PC-9 (cell line): ENCODE results near the gene PQBP1. TPM values are rescaled to one million over a fixed set of nuclear protein-coding genes. Genes with fewer than 3 reads are reported as not detected.

ENCODE experiments used
- BruUV-seq: library from RNA; stranded (reverse); fragments of 400-500 nt; replicated peaks from 2 replicates; lab custom pipeline; 2021; lab: Mats Ljungman, UMichigan
- CTCF ChIA-PET: fragments of 300-600 bp; sonication (Branson Sonifier 250); formaldehyde crosslinking; loops from one replicate; lab custom pipeline; 2022; ENCODE audit warnings: antibody characterized with exemption; lab: Charles Lee
- POLR2A ChIA-PET: fragments of 300-600 bp; sonication (Branson Sonifier 250); formaldehyde crosslinking; loops from one replicate; lab custom pipeline; 2022; ENCODE audit warnings: antibody characterized with exemption; ENCODE audit not compliant: unreplicated experiment; lab: Charles Lee
- DNase-seq, 2 experiments: peaks; one replicate each; pipeline versions ENCODE4 v3.0.0 to v3.0.0-alpha.2; 2015 to 2022; ENCODE audit warnings: mixed read lengths in 1 of 2
- H2AFZ ChIP-seq: fragments of 200-600 bp; sonication (generic); 2 replicates; pipeline ENCODE4 v1.8.1; 2017; ENCODE audit warnings: antibody characterized with exemption
- H3F3A ChIP-seq: fragments of 200-600 bp; sonication (generic); 2 replicates; pipeline ENCODE4 v1.8.1; 2017; ENCODE audit warnings: antibody characterized with exemption, mild to moderate bottlenecking, low read depth; ENCODE audit not compliant: insufficient read depth
- H3K27ac ChIP-seq: fragments of 200-600 bp; sonication (generic); 2 replicates; pipeline ENCODE4 v1.6.1; 2016; ENCODE audit warnings: mixed run types
- H3K27me3 ChIP-seq: fragments of 200-600 bp; sonication (generic); 2 replicates; pipeline ENCODE4 v1.6.1; 2016; ENCODE audit warnings: low read depth, mixed run types; ENCODE audit not compliant: insufficient read depth
- H3K36me3 ChIP-seq: fragments of 200-600 bp; sonication (generic); 2 replicates; pipeline ENCODE4 v1.6.1; 2016; ENCODE audit warnings: low read depth, mixed run types
- H3K4me1 ChIP-seq: fragments of 200-600 bp; sonication (generic); replicated peaks from 2 replicates; pipeline ENCODE4 v1.6.1; 2016; ENCODE audit warnings: mixed run types; ENCODE audit not compliant: insufficient read depth
- H3K4me2 ChIP-seq: fragments of 200-600 bp; sonication (generic); 2 replicates; pipeline ENCODE4 v1.6.1; 2017; ENCODE audit warnings: mixed run types
- H3K4me3 ChIP-seq: fragments of 200-600 bp; sonication (generic); 2 replicates; pipeline ENCODE4 v1.6.1; 2016; ENCODE audit warnings: mixed run types
- H3K79me2 ChIP-seq: fragments of 200-600 bp; sonication (generic); 2 replicates; pipeline ENCODE4 v1.6.1; 2017; ENCODE audit warnings: low read depth, mixed run types
- H3K9me2 ChIP-seq: fragments of 200-600 bp; sonication (generic); 2 replicates; pipeline ENCODE4 v1.8.1; 2017; ENCODE audit warnings: mild to moderate bottlenecking; ENCODE audit not compliant: insufficient read depth
- H3K9me3 ChIP-seq: fragments of 200-600 bp; sonication (generic); 2 replicates; pipeline ENCODE4 v1.8.1; 2016; ENCODE audit warnings: low read depth; ENCODE audit not compliant: insufficient read depth
- H4K20me1 ChIP-seq: fragments of 200-600 bp; sonication (generic); 2 replicates; pipeline ENCODE4 v1.8.1; 2017; ENCODE audit not compliant: insufficient read depth
- EZH2 ChIP-seq: fragments of 200-600 bp; sonication (generic); IDR thresholded peaks from 2 replicates; pipeline ENCODE4 v1.8.0; 2017; ENCODE audit warnings: antibody characterized with exemption, low read depth
- intact Hi-C: fragments of 100-400 bp; cut with micrococcal nuclease; formaldehyde crosslinking; loops from one replicate; pipeline ENCODE4 v1.10.0; 2022; ENCODE audit not compliant: unreplicated experiment
- total RNA-seq: library from RNA; stranded (reverse); gene quantifications from 2 replicates; pipeline ENCODE4 v1.2.3, GENCODE V29; 2021
- TF ChIP-seq, protein P1 (sequence below): fragments of 200-600 bp; sonication (generic); conservative IDR thresholded peaks from 2 replicates; pipeline ENCODE4 v1.6.1; 2017; ENCODE audit warnings: mixed run types, antibody characterized with exemption, mild to moderate bottlenecking, moderate library complexity

Gene PQBP1
- total RNA-seq, 1 experiment from 2014 or later = 36.4 TPM

DNA sequence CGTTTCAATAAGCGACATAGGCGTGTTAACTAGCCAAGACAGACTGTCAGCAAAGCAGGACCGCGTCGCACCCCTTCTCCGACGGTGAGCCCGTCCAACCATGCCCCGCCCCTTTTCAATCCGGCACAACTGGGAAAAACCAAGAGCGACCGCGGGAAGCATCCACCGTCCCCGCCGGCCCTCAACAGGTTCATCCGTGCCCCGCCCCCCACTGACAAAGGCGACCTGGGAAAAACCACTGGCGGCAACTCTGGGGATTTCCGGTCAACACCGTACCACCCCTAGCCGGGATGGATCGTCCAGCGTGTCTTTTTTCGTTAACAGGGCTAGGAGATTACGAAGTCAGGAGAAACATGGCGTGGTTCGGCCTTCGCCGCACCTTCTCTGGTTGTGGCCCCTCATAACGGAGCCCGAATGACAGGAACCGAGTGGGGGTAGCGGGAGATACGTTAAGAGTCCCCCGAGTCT, 539 bp upstream of the PQBP1 start:
- peak overlapping the region; percentile 59; the same call in 1 of the 2 replicates for H3K4me3 ChIP-seq
- H3F3A ChIP-seq = no peaks in the 10 kb centered on the region
- POLR2A ChIA-PET = interaction anchor here (0.6 to 0.7 kb wide), 4 partner anchors 92 to 175 kb away, joined by 3 to 9 read pairs (median 4); partner anchors contain the start of gene HDAC6
- H3K9me2 ChIP-seq = no peaks in the 10 kb centered on the region
- no peaks in the 10 kb centered on the region for H3K27me3 ChIP-seq
- H3K9me3 ChIP-seq = no peaks in the 10 kb centered on the region
- TSS peak; percentile 49 for BruUV-seq
- H3K79me2 ChIP-seq = peaks cover 18% of the 10 kb centered on the region
- DNase-seq = peak; percentile 60 to 61
- H2AFZ ChIP-seq = peak overlapping the region; percentile 72; the same call in 1 of the 2 replicates
- H3K27ac ChIP-seq = peak overlapping the region; percentile 84
- intact Hi-C loops = loop anchor here (1.0 to 5.0 kb wide), 2 partner anchors 95 to 136 kb away; partner anchors contain the start of genes GLOD5 and HDAC6
- H3K36me3 ChIP-seq = no peaks in the 10 kb centered on the region
- CTCF ChIA-PET = interaction anchor here (0.6 kb wide), 1 partner anchor 29 kb away, joined by 3 read pairs; no protein-coding TSS in a partner anchor
- H3K4me2 ChIP-seq = peak overlapping the region; percentile 70
- H4K20me1 ChIP-seq = no peaks in the 10 kb centered on the region
- no peak for TF ChIP-seq EZH2
- TF ChIP-seq, protein P1, sequence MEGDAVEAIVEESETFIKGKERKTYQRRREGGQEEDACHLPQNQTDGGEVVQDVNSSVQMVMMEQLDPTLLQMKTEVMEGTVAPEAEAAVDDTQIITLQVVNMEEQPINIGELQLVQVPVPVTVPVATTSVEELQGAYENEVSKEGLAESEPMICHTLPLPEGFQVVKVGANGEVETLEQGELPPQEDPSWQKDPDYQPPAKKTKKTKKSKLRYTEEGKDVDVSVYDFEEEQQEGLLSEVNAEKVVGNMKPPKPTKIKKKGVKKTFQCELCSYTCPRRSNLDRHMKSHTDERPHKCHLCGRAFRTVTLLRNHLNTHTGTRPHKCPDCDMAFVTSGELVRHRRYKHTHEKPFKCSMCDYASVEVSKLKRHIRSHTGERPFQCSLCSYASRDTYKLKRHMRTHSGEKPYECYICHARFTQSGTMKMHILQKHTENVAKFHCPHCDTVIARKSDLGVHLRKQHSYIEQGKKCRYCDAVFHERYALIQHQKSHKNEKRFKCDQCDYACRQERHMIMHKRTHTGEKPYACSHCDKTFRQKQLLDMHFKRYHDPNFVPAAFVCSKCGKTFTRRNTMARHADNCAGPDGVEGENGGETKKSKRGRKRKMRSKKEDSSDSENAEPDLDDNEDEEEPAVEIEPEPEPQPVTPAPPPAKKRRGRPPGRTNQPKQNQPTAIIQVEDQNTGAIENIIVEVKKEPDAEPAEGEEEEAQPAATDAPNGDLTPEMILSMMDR = no peak
- no peaks in the 10 kb centered on the region for H3K4me1 ChIP-seq

DNA sequence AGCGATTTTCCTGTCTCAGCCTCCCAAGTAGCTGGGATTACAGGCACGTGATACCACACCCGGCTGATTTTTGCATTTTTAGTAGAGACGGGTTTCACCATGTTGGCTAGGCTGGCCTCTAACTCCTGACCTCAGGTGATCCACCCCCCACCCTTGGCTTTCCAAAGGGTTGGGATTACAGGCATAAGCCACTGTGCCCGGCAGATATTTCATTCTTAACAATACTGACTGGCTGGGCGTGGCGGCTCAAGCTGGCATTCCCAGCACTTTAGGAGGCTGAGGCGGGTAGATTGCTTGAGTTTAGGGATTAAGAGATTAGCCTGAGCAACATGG, 1.3 kb downstream of the PQBP1 start:
- DNase-seq = no peak
- no TSS peak for BruUV-seq
- POLR2A ChIA-PET = no interaction called here
- intact Hi-C loops = loop anchor here (5.0 kb wide), 1 partner anchor 97 kb away; the partner anchor contains the start of gene HDAC6
- peak overlapping the region; percentile 59; the same call in 1 of the 2 replicates for H3K4me3 ChIP-seq
- no peaks in the 10 kb centered on the region for H3K9me3 ChIP-seq
- CTCF ChIA-PET = no interaction called here
- TF ChIP-seq, protein P1 = no peak
- H3K27ac ChIP-seq = no peak overlapping the region
- peak overlapping the region; percentile 70 for H3K4me2 ChIP-seq
- H3K79me2 ChIP-seq = peaks cover 18% of the 10 kb centered on the region
- no peaks in the 10 kb centered on the region for H3K9me2 ChIP-seq
- H4K20me1 ChIP-seq = no peaks in the 10 kb centered on the region
- no peaks in the 10 kb centered on the region for H3F3A ChIP-seq
- H3K27me3 ChIP-seq = no peaks in the 10 kb centered on the region
- H3K4me1 ChIP-seq = no peaks in the 10 kb centered on the region
- H3K36me3 ChIP-seq = no peaks in the 10 kb centered on the region
- H2AFZ ChIP-seq = no peak overlapping the region

DNA sequence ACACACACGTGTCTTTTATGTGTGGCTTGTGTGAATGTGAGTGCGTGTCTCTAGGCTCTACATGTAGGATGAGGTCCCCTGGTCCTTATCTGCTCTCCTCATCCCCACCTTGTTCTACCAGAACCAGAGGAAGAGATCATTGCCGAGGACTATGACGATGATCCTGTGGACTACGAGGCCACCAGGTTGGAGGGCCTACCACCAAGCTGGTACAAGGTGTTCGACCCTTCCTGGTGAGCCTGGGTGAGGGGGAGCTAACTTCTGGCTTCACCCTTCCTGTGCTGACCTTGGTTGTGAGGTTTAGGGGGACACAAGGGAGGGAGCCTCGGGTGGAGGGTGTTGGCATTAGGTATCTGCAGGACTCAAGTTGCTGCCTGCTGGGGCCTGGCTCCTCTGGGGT, 3.3 kb downstream of the PQBP1 start:
- intact Hi-C loops = no loop called here
- TF ChIP-seq EZH2 = no peak
- TF ChIP-seq, protein P1 = no peak
- Histone ChIP-seq H2AFZ (no peak overlapping the region), H3K4me1 (no peaks in the 10 kb centered on the region), H3K4me3 (no peak overlapping the region), H3K27ac (no peak overlapping the region), H4K20me1 (no peaks in the 10 kb centered on the region), H3K36me3 (no peaks in the 10 kb centered on the region), H3K4me2 (no peak overlapping the region), H3K79me2 (peaks cover 18% of the 10 kb centered on the region), H3K9me2 (no peaks in the 10 kb centered on the region), H3F3A (no peaks in the 10 kb centered on the region), H3K9me3 (no peaks in the 10 kb centered on the region), H3K27me3 (no peaks in the 10 kb centered on the region)
- ChIA-PET POLR2A (no interaction called here), CTCF (no interaction called here)
- no TSS peak for BruUV-seq
- no peak for DNase-seq
